Activated CD4-positive, alpha-beta T cell treated with anti-CD3 and anti-CD28 coated beads, Interleukin-2, amount 50 U/mL, for 48 hours (primary cell): ENCODE data around the gene CTSC.
"Not testable (repeated sequence)": the region's sequence is repeated elsewhere in the genome, so short reads cannot be mapped to it uniquely, and the experiment has no call there.

Experiments used
- DNase-seq, 2 experiments: peaks; one replicate each; pipeline ENCODE4 v3.0.0-alpha.2; 2020

The CTSC gene

GRCh38 chr11:88348870-88349269 is 11.3 kb upstream of the CTSC start:
- no peak for DNase-seq

GRCh38 chr11:88345949-88346348 is 8.4 kb upstream of the CTSC start:
- no peak for DNase-seq

- DNase-seq: no peak
Observed at GRCh38 chr11:88345408-88345807, 7.9 kb upstream of the CTSC start.

DNA sequence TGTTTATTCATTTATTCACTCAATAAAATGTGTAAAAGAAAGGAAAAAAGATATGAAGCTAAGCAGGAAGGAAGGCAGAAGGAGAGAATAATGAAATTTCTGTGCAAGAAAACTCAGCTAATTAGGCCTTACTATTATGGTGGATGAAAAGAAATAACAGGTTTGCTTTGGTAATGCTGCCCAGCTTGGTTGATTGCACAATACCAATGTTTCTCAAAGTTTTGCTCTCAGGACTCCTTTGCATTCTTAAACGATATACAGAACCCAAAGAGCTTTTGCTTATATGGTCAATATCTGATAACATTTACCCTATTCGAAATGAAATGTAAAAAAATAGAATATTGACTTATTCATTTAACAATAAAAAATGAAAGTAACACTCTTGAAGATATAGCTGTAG is 7.3 kb upstream of the CTSC start:
- no peak for DNase-seq

GRCh38 chr11:88341522-88342251 is 4.2 kb upstream of the CTSC start:
- DNase-seq: no peak

- no peak for DNase-seq
Observed at GRCh38 chr11:88340366-88340935, 2.9 kb upstream of the CTSC start.

DNA sequence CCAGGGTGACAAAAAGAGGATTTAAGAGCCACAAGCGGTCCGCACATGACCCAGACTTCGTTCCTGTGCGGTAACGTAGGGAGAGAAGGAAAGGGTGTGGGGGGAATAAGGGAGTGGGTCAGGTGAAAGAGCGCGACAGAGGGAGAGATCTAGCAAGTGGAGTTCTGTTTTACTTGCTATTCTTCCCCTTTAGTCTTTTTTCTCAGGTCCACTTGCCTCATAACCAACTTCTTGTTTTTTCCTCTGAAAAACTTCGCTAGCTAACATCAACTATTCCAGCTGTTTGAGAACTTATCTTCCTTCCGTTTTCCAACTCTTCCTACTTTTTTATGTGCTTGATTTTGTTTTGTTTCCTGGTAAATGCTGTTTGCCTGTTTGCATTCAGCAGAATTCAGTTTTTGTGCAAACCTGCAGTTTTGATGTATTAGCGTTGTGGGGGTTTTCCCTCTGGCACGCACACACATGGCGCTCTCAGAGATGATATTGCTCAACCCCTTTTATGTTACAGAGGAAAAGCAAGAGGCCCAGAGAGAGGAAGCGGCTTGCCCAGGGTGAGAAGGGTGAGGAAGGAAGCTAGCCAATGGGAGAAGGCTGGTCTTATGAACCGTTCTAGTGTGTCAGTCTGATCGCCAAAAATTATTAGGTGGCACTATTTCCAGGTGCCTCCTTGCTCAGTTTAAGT is 592 bp upstream of the CTSC start:
- peak; percentile 56 to 67 for DNase-seq

DNA sequence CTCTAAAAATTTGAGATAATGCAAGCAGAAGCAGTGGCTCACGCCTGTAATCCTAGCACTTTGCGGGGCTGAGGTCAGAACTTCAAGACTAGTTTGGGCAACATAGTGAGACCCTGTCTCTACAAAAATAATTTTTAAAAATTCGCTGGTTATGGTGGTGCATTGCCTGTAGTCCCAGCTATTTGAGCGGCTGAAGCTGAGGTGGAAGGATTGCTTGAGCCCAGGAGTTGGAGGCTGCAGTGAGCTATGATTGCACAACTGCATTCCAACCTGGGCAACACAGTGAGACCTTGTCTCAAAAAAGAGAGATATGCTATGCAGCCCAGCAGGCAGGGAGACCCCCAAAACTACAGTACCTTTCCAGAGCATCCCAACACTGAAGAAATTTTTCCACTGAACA is 2.3 kb downstream of the CTSC start:
- DNase-seq: no peak

- DNase-seq: no peak
Observed at GRCh38 chr11:88333862-88334261, 3.7 kb downstream of the CTSC start.

GRCh38 chr11:88332851-88333250 is 4.7 kb downstream of the CTSC start:
- DNase-seq: no peak

GRCh38 chr11:88330826-88331428 is 6.6 kb downstream of the CTSC start:
- DNase-seq: no peak

DNA sequence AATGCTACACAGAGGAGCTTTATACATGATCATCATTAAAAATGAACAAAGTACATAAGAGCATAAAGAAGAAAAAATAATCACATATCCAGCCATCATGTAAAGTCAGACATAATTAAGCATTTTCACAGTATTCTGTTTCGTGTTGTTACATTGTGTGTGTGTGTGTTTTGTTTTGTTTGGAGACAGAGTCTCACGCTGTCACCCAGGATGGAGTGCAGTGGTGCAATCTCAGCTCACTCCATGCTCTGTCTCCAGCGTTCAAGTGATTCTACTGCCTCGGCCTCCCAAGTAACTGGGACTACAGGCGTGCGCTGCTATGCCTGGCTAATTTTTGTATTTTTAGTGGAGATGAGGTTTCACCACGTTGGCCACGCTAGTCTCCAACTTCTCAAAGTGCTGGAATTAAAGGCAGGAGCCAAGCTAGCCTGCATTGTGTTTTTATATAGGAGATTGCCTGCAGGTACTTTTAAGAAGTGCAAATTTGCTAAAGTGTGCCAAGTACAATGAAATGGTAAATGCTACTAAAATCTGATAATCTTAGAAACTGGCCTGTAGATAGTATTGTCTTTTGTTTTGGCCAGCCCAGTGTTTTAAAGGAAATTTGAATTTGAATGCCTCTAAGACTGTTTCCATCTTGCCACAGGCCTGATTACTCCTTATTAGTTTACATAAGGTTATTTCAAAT is 7.8 kb downstream of the CTSC start:
- DNase-seq: no peak

DNA sequence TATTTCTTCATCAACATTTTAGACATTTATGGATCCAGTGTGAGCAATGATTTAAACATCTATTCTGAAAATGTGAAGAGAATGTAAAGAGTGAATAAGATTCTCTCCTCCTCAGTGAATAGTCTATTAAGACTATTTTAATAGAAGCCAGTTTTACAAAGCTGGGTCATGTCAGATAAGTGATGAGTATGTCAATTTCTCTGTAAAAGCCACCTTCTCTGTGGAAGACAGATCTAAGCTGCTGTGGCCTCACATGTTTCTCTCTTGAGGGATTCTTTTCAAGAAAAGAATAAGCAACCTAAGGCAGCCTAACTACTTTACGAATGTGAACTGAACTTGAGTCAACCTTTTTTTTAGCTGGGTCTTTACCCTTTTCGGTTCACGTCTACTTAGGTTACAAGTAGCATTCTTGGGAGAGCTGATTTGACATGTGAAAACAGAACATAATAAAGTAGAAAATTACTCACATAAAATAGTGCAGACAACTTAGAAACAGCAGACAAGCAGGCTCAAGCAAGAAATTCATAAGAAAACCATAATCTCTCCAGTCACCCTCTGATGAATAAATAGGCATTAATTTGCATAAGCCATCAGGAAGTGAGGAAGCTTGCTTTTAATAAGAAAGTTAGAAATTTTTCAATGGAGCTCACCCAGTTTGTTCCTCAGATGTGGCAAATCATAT is 9.9 kb downstream of the CTSC start:
- no peak for DNase-seq

DNA sequence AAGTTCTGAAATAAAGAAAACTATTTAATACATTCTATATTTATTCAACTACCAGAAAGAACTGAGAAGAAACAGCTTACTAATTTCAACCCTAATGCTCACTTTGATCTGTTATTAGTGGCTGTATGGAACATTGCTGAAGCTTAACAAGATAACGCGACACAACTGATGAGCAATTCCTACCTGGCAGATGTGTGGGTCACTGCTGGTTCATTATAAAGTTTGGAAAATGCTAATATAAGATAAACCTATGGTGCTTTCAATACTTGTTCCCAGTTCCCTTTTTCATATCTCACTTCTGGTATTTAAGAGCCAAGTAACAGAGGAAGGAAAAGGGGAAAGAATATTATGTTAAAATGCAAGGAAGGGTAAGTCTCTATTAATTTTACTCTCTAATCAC is 10.5 kb downstream of the CTSC start:
- DNase-seq: no peak

DNA sequence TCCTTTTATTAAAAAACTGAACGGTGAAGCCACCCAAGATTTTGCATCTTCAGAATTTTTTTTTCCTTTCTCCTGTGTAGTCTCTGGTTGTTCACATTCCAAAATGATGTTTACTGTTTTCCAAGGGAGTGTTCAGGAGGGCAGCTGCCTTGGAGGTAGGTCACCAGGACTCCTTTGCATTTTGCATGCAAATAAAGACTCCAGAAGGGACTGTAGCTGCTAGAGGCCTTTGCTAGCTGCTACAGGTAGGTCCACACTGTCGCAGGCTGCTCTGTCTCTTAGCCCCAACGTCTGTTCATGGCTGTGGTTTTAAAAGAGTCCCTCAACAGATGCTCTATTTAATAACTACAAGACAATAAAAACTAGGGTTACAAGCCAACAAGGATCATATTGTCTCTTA is 11.4 kb downstream of the CTSC start:
- no peak for DNase-seq

DNA sequence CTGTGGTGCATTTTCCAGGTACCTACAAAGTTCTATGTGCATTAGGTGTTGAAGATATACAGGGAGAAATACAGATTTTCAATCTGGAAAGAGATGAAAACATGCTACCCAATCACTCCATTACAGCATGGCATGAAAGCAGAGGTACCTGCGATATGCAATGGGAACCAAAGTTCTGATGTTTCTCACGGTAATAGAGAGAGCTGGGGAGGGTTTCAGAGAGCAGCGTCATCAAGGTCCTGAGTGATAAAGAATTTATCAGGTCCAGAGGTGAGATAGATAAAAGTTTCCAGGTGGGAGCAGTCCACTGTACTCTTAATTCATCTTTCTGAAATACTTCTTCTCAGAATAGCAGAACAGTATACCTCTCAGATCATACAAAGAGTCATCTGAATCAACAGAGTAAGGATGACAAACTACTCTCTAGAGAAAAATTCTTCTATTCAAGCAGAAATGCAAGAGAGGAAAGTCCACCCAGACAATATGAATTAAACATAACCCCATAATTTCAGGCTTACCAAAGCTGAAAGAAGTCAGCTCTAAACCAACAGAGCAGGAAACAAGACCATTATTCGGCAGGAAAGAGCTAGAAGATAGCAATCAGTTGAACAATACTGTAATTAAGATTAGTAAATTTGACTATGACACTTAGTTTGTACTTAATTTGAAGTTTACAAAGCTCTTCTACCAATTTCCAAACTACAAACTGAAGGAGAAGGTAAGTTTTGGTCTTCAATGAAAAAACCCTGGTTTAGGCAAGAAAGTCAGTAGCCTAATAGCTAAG is 12.8 kb downstream of the CTSC start:
- DNase-seq: no peak

DNA sequence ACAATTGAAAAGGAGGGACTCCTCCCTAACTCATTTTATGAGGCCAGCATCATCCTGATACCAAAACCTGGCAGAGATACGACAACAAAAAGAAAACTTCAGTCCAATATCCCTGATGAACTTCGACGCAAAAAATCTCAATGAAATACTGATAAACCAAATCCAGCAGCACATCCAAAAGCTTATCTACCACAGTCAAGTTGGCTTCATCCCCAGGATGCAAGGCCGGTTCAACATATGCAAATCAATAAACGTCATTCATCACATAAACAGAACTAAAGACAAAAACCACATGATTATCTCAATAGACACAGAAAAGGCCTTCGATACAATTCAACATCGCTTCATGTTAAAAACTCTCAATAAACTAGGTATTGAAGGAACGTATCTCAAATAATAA is 14.7 kb downstream of the CTSC start:
- DNase-seq: not testable (repeated sequence)

- not testable (repeated sequence) for DNase-seq
Observed at GRCh38 chr11:88321412-88321811, 16.1 kb downstream of the CTSC start.

GRCh38 chr11:88320149-88320559 is 17.4 kb downstream of the CTSC start:
- no peak for DNase-seq

DNA sequence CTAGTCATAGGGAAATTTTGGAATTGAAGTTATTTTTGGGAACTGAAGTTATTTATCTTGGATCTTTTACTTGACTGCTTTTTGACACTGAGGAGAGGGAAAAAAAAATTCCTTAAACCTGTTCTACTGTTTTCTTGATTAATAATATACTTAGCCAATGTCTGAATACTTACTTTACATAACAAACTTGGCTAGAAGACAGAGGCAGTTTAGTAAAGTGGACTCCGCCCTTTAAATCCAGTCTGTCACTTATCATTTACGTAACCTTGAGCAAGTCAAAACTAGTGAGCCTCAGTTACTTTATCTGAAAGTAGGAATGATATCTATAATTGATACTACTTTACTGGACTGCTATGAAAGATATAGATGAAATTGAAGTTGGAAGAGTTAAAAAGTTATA is 19.5 kb downstream of the CTSC start:
- no peak for DNase-seq

DNA sequence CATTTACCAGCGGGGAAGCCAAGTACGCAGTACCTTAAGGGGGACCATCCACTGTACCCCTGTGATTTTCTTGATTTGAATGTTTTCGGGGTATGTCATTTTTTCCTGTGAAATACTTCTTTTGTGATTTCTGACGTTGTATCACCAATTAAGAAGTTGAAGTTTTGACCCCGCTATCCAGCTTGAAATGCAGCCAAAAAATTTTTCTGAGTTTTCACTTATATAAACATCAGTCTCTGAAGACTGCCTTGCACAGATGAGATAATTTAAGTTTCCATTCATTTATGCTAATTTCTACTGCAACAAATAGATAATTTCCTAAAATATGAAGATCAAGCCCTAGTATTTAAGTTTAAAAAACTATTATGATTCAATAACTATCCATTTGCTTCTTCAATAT is 20.0 kb downstream of the CTSC start:
- no peak for DNase-seq

GRCh38 chr11:88315981-88316441 is 21.5 kb downstream of the CTSC start:
- DNase-seq: no peak
